GM19193 (cell line): ENCODE data around the gene GORASP2.

Experiments used
- POLR2A ChIP-seq: IDR thresholded peaks from 4 replicates; pipeline ENCODE4 v1.6.1; 2011; ENCODE audit not compliant: insufficient read depth, insufficient read length; ENCODE audit errors: extremely low read depth

The GORASP2 gene

DNA sequence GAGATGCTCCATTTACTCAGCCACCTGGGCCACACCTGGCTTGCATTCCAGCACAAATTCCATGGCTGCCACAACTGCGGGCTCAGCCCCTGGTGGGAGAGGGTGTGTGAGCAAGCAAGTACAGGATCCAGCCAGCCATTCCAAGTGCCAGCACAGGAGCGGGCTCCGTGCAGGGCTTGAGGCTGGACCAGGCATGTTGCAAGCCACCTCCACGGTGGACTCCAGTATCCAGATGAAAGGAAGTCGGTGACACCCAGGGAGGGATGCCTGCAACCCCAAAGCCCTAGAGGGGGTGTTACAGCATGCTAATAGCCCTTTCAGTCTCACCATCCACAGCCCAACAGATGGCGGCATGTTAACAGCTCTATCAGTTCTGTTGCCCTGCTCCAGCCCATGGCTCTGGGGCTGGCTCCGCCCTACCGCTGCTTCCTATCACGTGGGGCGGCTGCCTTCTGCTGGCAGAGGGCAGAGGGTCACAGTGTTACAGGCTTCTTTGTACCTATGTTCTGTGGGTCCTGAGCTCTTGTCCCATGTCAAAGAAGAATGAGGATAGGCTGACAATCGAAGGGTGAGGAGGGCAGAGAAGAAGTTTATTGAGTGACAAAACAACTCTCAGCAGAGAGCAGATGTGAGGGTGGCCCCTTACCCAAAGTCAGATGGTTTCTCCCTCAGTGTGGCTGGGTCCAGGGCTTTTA, 11.7 kb upstream of the GORASP2 start:
- no peak for TF ChIP-seq POLR2A

- no peak for TF ChIP-seq POLR2A
Observed at GRCh38 chr2:170917957-170918356, 11.1 kb upstream of the GORASP2 start.

- TF ChIP-seq POLR2A: no peak
Observed at GRCh38 chr2:170922634-170923494, 6.2 kb upstream of the GORASP2 start.

- no peak for TF ChIP-seq POLR2A
Observed at GRCh38 chr2:170923799-170924198, 5.3 kb upstream of the GORASP2 start.

DNA sequence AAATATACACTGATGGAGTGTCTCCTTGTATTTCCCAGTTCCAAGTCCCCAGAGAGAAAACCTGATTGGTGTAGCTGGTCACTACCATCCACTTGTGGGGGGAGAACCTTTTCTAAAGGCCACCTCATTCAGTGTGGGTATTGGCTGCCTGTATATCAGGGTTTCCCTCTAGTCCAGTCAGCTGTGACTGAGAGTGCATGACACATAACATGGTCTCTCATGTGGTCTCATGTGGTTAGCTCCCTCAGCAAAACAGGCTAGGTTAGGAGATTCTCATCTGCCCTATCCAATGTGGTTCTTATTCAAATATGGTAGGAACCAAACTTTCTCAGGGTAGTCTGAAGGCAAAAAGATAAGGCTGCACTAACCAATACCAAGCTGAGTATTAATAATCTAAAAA, 4.1 kb upstream of the GORASP2 start:
- TF ChIP-seq POLR2A: no peak

- no peak for TF ChIP-seq POLR2A
Observed at GRCh38 chr2:170925923-170926322, 3.1 kb upstream of the GORASP2 start.

DNA sequence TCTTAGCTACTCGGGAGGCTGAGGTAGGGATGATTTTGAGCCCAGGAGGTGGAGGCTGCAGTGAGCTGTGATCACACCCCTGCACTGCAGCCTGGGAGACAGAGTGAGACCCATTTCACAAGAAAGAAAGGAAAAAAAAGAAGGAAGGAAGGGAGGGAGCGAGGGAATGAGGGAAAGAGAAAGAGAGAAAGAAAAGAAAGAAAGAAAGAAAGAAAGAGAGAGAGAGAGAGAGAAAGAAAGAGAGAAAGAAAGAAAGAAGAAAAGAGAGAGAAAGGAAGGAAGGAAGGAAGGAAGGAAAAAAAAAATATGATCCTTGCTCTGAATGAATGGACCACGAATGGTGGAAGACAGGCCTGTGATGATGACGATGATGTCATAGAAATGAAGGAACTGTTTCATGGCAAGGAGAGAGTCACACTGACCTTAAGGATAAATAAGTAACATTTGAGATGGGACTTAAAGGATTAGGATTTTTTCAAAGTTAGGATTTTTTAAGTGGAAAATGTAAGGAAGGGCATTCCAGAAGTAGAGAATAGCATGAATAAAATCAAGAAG, 2.2 kb upstream of the GORASP2 start:
- no peak for TF ChIP-seq POLR2A

- no peak for TF ChIP-seq POLR2A
Observed at GRCh38 chr2:170928036-170928823, 823 bp upstream of the GORASP2 start.

DNA sequence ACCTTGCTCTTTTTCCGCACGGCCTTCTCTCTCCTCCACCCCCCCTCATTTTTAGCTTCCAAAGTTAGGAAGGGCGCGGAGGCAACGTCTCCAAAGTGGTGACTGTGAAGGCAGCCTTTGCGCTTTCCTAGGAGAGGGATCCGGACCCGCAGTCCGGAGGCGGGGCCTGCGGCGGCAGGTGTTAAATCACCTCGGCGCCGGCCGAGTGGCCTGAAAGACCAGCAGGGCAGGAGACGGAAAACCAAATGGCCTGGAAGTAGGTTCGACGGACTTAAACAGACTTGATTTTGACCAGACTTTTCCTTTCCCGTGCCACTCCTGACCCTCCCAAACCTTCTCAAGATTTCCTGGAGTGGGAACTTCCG, 615 bp downstream of the GORASP2 start:
- TF ChIP-seq POLR2A: no peak

GRCh38 chr2:170930131-170930990, 1.3 kb downstream of the GORASP2 start:
- TF ChIP-seq POLR2A: no peak

GRCh38 chr2:170930991-170931266, 1.9 kb downstream of the GORASP2 start:
- TF ChIP-seq POLR2A: no peak

DNA sequence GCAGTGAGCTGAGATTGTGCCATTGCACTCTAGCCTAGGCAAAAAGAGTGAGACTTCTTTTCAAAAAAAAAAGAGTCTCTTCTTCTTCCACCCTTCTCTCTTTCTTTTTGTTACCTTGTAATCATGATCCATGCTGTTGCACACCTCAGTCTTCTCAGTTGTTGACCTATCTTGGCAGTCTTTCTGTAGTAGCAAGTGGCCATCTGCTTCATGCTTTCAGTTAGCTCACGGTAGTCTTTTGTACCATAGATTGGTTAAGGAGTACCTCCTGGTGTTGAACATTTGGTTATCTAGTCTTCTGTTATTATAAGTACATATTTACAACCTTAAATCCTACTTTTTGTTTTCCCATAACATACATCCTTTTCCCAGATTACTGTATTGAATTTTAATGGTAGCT, 3.1 kb downstream of the GORASP2 start:
- TF ChIP-seq POLR2A: no peak

DNA sequence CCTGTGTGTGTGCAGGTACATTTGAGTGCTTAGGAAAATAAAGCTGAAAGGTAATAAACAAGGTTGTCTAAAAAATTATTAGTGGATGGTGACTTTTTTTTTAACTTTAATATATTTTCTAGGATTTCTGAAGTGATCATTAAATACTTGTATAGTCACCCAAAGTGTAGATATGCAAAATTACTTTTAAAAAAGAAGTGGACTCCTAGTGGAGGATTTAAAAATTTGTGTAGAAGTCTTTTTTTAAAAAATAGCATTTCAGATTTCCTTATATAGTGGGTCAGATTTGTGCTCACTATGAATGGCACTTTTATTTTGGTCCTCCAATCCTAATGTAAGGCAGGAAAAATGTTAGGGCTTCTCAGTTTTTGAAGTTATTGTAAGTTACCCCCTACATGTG, 3.9 kb downstream of the GORASP2 start:
- TF ChIP-seq POLR2A: no peak

DNA sequence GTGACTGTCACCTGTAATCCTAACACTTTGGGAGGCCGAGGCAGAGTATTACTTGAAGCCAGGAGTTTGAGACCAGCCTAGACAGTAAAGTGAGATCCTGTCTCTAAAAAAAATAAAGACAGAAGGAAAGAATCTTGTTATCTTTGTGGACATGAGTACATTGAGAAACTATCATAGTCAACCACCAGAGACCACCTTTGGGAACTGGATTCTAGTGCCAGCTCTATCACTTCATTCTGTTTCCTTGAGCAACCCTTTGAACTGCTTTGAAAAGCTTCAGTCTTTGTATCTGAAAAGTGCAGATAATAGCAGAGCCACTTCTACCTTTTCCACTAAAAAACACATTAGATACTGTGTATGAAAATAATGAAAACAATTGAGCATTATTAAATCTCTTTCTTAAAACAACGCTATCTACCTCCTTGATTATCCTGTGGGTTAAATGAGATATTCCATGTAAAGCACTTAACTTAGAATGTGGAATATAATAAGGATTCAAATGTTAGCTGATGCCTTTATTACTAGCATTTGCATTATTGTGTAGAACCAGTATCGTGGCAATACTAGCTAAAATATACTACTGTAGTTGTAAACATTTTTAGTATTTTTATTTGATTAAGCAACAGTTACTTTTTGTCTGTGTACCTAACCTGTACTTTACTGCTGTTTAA, 8.8 kb downstream of the GORASP2 start:
- TF ChIP-seq POLR2A: no peak
